Activated naive CD4-positive, alpha-beta T cell treated with anti-CD3 and anti-CD28 coated beads, Interleukin-2, amount 10 ng/mL, durations not matched to agents 7 days and 5 days (primary cell): Measurements from ENCODE around the gene L1CAM.

ENCODE experiments used
- CTCF ChIA-PET: fragments of 350-600 bp; sonication (Branson Sonifier 250); formaldehyde crosslinking; loops from one replicate; lab custom pipeline; 2021; ENCODE audit warnings: antibody characterized with exemption; lab: Charles Lee
- DNase-seq: peaks from one replicate; pipeline ENCODE4 v3.0.0-alpha.2; 2020
- H3K27ac Mint-ChIP-seq: one replicate; pipeline ENCODE4 v1.8.0; 2021; ENCODE audit warnings: mild to moderate bottlenecking, moderate library complexity, mixed read lengths
- H3K27me3 Mint-ChIP-seq: one replicate; pipeline ENCODE4 v1.8.0; 2021; ENCODE audit warnings: mild to moderate bottlenecking, mixed read lengths
- H3K36me3 Mint-ChIP-seq: one replicate; pipeline ENCODE4 v1.8.0; 2021; ENCODE audit warnings: mixed read lengths
- H3K4me1 Mint-ChIP-seq: one replicate; pipeline ENCODE4 v1.8.0; 2021; ENCODE audit warnings: mixed read lengths
- H3K4me3 Mint-ChIP-seq: one replicate; pipeline ENCODE4 v1.8.0; 2021; ENCODE audit warnings: mild to moderate bottlenecking, moderate library complexity, mixed read lengths
- H3K9me3 Mint-ChIP-seq: one replicate; pipeline ENCODE4 v1.8.0; 2021; ENCODE audit warnings: mixed read lengths

The L1CAM gene, protein sequence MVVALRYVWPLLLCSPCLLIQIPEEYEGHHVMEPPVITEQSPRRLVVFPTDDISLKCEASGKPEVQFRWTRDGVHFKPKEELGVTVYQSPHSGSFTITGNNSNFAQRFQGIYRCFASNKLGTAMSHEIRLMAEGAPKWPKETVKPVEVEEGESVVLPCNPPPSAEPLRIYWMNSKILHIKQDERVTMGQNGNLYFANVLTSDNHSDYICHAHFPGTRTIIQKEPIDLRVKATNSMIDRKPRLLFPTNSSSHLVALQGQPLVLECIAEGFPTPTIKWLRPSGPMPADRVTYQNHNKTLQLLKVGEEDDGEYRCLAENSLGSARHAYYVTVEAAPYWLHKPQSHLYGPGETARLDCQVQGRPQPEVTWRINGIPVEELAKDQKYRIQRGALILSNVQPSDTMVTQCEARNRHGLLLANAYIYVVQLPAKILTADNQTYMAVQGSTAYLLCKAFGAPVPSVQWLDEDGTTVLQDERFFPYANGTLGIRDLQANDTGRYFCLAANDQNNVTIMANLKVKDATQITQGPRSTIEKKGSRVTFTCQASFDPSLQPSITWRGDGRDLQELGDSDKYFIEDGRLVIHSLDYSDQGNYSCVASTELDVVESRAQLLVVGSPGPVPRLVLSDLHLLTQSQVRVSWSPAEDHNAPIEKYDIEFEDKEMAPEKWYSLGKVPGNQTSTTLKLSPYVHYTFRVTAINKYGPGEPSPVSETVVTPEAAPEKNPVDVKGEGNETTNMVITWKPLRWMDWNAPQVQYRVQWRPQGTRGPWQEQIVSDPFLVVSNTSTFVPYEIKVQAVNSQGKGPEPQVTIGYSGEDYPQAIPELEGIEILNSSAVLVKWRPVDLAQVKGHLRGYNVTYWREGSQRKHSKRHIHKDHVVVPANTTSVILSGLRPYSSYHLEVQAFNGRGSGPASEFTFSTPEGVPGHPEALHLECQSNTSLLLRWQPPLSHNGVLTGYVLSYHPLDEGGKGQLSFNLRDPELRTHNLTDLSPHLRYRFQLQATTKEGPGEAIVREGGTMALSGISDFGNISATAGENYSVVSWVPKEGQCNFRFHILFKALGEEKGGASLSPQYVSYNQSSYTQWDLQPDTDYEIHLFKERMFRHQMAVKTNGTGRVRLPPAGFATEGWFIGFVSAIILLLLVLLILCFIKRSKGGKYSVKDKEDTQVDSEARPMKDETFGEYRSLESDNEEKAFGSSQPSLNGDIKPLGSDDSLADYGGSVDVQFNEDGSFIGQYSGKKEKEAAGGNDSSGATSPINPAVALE

DNA sequence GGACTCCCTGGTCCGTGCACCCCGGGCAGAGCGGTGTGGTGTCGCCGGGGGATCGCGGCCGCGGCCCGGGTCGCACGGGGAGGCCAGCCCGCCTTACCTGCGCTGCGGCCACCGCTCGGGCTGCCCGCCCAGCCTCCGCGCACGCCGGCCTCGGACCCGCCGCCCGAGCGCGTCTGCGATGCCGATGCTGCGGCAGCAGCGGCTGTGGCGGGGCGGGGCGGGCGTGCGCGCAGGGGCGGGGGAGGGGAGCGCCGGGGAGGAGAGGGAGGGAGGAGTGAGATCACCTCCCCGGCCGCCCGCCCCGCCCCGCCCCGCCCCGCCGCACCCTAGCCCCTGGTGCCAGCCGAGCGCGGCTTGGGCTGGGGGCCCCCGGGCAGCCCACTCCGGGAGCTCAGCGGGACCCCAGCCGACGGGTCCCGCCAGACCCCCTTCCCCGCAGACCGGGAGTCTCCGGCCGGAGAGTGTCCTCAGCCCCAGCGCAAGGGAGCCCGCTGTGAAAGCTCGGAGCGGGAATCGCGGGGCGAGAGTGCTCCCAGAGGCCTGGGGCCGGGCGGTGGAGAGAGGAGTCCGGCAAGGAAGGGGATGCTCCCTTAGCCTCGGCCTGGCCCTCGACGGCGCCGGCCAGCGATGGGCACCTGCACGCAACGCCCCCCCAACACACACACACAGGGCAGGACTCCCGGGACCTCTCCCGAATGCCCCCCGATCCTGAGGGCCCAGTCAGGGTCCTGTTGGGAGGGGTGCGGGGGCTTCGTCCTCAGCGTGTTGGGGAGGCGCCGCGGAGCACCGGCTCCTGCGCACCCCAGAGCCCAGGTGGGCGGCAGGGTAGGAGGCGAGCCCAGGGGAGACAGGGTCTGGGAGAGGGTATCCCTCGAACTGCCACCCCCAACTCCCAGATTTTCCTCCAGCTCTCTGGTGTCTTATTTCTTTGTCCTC is at the start of gene L1CAM:
Gene L1CAM, minus strand, starts transcription at position 206 of the 936 bp plus-strand sequence. CDS start 10,337 bp downstream, outside the sequence.
- Mint-ChIP-seq H3K4me1 (peaks cover 8% of the 10 kb centered on the region), H3K27ac (no peak within 1 kb of the TSS), H3K27me3 (peaks cover 91% of the 10 kb centered on the region), H3K9me3 (no peaks in the 10 kb centered on the region), H3K4me3 (no peak within 1 kb of the TSS), H3K36me3 (no peaks in the 10 kb centered on the region)
- no peak for DNase-seq
- CTCF ChIA-PET = no interaction called here

DNA sequence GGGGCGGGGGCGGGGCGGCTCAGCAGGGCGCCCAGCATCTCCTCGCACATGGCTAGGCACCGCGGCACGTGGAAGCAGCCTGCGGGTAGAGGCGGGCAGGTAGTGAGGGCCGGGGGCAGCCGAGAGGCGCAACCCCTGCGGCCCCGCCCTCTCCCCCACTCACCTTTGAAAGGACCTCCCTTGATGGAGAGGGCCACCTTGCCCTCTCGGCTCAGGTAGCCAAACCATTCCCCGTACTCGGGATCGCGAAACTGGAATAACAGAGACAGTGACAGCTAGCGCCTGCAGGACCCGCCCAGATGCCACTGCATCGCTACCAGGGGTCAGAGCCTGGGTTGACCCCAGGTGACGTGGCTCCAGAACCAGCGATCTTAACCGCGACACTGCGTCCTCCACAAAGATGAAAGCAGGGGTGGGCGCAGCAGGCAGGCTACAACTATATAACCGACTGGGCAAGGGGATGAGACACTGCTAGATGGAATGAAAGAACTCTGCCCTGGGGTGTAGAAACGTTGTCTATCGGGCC is 49.4 kb upstream of the L1CAM start:
- Mint-ChIP-seq H3K36me3 (peaks cover 10% of the 10 kb centered on the region), H3K9me3 (no peaks in the 10 kb centered on the region), H3K27ac (no peak overlapping the region), H3K4me1 (peaks cover 34% of the 10 kb centered on the region), H3K27me3 (no peaks in the 10 kb centered on the region), H3K4me3 (peak overlapping the region; percentile 64)
- CTCF ChIA-PET = no interaction called here
- no peak for DNase-seq

DNA sequence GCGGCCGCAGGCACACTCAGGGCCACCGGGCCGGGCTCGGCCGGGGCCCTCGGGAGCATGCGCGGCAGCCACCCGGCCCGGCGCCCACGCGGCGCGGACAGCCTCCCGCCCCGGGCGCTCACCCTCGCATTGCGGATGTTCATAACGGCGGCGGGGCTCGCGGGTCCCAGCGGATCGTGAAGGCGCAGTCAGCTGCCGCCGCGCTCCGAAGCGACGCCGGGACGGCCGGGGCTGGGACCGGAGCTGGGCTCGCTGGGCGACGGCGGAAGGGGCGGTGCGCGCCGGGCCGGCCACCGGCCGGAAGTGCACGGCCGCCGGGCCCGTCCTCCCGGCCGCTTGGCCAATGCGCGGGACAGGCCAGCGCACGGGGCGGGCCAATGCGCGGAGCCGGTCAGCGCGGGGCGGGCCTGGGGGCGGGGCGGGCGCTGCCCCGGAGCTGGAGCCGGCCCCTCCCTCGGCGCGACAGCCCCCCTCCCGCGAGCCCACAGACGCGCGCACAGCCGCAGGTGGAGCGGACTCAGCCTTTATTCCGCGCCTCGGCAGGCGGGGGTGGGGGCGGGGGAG is 48.9 kb upstream of the L1CAM start, which contains the start of gene NAA10:
Gene NAA10, minus strand, starts transcription at position 276 of the 564 bp plus-strand sequence. Its CDS starts 133 bp downstream, at position 143.
- no peaks in the 10 kb centered on the region for H3K9me3 Mint-ChIP-seq
- H3K27ac Mint-ChIP-seq = peak within 1 kb of the TSS; percentile 76
- DNase-seq = peak; percentile 67
- H3K36me3 Mint-ChIP-seq = peaks cover 10% of the 10 kb centered on the region
- CTCF ChIA-PET = interaction anchor here (14.7 kb wide), 1 partner anchor 13 kb away, joined by 241 read pairs; the partner anchor contains the start of gene RENBP
- peaks cover 34% of the 10 kb centered on the region for H3K4me1 Mint-ChIP-seq
- H3K27me3 Mint-ChIP-seq = no peaks in the 10 kb centered on the region
- H3K4me3 Mint-ChIP-seq = peak within 1 kb of the TSS; percentile 83

DNA sequence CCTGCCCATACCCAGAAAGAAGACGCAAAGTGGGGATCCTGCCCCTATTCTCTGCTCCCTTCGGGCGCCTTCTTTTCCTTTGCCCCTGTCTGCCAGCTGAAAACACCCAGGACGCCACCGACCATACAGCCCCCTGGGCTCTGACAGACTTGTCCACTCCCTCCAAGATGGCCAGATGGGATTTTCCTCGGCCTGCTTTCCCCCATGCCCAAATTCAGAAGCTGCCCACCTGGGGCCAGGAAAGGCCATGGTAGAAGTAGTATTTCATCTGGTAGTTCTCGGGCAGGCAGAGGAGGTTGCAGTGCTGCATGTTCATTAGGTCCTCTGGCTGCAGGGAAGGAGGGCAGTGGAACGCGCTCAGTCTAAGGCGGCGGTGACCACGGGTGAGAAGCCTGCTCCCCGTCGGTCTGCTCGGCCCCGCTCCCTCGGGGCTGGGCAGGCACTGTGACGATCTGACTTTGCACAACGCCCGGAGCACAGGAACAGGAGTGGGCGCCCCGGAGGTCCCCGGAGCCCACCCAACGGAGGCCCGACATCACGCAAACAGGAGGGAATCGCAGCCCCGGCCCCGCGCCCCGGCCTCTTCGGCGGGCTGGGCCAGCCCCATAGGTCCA is 48.3 kb upstream of the L1CAM start:
- peak overlapping the region; percentile 83 for H3K4me3 Mint-ChIP-seq
- peaks cover 11% of the 10 kb centered on the region for H3K36me3 Mint-ChIP-seq
- peak overlapping the region; percentile 76 for H3K27ac Mint-ChIP-seq
- H3K27me3 Mint-ChIP-seq = no peaks in the 10 kb centered on the region
- H3K4me1 Mint-ChIP-seq = peaks cover 33% of the 10 kb centered on the region
- no peaks in the 10 kb centered on the region for H3K9me3 Mint-ChIP-seq
- DNase-seq = no peak
- CTCF ChIA-PET = interaction anchor here (2.2 to 14.7 kb wide), 2 partner anchors 10 to 14 kb away, joined by 7 to 241 read pairs; partner anchors contain the start of gene RENBP

DNA sequence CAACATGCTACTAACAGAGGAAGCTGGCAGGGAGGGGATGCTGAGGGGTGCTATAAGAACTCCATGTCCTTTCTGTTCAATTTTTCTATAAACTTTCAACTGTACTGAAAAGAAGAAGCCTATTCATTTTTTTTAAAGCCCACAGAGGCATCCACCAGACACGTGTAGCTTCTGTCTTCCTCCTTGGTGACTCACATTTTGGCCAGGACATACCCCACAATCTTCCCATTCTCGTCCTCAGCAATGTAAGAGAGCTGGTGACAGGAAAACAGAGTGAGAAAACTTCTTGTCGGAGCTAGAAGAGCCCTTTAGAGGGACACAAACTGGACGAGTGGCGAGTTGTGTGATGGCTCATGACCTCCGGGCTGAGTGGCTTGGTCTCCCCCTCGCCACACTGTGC is 47.8 kb upstream of the L1CAM start:
- CTCF ChIA-PET = interaction anchor here (2.2 to 14.7 kb wide), 2 partner anchors 9 to 14 kb away, joined by 7 to 241 read pairs; partner anchors contain the start of gene RENBP
- Mint-ChIP-seq H3K27ac (peak overlapping the region; percentile 76), H3K9me3 (no peaks in the 10 kb centered on the region), H3K36me3 (peaks cover 13% of the 10 kb centered on the region), H3K4me3 (peak overlapping the region; percentile 83), H3K4me1 (peaks cover 37% of the 10 kb centered on the region), H3K27me3 (no peaks in the 10 kb centered on the region)
- DNase-seq = no peak

DNA sequence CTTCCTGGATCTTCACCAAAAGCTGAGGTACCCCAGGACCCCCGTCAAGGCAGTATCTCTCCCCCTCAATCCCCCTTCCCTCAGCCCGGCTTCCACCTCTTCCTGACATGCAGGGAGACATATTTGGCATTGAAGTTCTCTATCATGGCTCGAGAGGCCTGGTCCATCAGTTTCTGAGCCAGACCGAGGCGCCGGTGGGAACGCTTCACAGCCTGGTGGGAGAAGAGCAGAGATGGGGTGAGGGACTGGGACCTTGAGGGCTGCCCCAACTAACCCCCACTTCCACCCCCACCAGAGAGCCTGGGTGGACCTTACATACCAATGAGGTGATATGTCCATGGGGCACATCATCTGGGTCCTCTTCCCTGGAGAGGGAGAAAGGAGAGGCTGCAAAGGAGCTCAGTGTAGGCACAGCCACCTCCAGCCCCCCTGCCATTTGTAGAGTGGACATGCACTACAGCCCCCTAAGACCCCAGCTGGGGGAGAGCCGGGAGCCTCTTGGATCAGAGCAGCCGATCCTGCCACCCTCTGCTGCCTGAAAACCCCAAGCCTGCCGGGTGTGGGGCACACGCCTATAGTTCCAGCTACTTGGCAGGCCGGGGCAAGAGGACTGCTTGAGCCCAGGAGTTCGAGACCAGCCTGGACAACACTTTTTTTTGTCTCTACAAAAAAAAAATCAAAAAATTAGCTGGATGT is 46.4 kb upstream of the L1CAM start:
- H3K9me3 Mint-ChIP-seq = no peaks in the 10 kb centered on the region
- CTCF ChIA-PET = interaction anchor here (2.2 to 14.7 kb wide), 2 partner anchors 8 to 16 kb away, joined by 7 to 241 read pairs; partner anchors contain the start of gene RENBP
- H3K4me3 Mint-ChIP-seq = no peak overlapping the region
- H3K4me1 Mint-ChIP-seq = peaks cover 39% of the 10 kb centered on the region
- H3K27me3 Mint-ChIP-seq = no peaks in the 10 kb centered on the region
- H3K36me3 Mint-ChIP-seq = peaks cover 12% of the 10 kb centered on the region
- no peak for DNase-seq
- no peak overlapping the region for H3K27ac Mint-ChIP-seq

DNA sequence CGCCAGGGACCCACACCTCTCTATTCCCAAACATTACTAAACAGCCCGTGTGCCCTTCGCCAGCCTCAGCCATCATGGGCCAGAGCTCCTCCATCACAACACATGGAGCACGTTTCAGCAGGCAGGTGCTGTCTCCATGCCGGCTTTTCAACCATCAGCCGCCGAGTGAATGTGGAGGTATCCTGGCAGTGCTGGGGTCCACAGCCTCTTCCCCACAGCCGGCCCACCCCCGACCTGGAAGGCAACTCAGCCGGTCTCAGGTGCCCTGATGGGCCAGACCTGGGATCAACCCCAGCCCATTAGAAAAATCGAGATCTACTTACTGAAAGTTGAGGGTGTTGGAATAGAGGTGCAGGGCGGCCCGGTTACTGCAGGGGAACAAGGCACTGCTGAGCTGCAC is 45.8 kb upstream of the L1CAM start:
- CTCF ChIA-PET = interaction anchor here (14.7 kb wide), 1 partner anchor 16 kb away, joined by 241 read pairs; the partner anchor contains the start of gene RENBP
- no peak overlapping the region for H3K4me3 Mint-ChIP-seq
- H3K27ac Mint-ChIP-seq = no peak overlapping the region
- H3K4me1 Mint-ChIP-seq = peaks cover 39% of the 10 kb centered on the region
- peaks cover 12% of the 10 kb centered on the region for H3K36me3 Mint-ChIP-seq
- H3K9me3 Mint-ChIP-seq = no peaks in the 10 kb centered on the region
- DNase-seq = no peak
- H3K27me3 Mint-ChIP-seq = no peaks in the 10 kb centered on the region

DNA sequence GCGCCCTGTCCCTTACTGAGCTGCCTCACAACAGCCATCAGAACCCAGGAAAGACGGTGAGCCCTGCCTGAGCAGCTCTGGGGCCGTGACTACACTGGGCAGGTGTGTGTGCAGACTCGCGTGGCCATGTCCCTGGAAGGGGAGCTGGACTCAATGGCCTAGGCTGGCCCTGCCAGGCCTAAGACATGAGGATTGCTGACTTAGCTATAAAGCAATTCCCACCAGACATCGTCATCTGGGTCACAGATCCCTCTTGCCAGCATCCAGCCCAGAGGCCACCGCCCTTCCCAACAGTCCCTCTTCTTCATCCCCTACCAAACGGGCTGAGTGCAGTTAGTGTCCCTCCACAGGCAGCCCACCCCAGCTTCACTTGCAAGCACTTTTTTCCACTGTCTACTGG is 45.2 kb upstream of the L1CAM start:
- peak overlapping the region; percentile 3 for H3K27ac Mint-ChIP-seq
- DNase-seq = no peak
- CTCF ChIA-PET = interaction anchor here (14.7 kb wide), 1 partner anchor 17 kb away, joined by 241 read pairs; the partner anchor contains the start of gene RENBP
- no peaks in the 10 kb centered on the region for H3K9me3 Mint-ChIP-seq
- no peak overlapping the region for H3K4me3 Mint-ChIP-seq
- no peaks in the 10 kb centered on the region for H3K27me3 Mint-ChIP-seq
- peaks cover 37% of the 10 kb centered on the region for H3K4me1 Mint-ChIP-seq
- peaks cover 12% of the 10 kb centered on the region for H3K36me3 Mint-ChIP-seq

DNA sequence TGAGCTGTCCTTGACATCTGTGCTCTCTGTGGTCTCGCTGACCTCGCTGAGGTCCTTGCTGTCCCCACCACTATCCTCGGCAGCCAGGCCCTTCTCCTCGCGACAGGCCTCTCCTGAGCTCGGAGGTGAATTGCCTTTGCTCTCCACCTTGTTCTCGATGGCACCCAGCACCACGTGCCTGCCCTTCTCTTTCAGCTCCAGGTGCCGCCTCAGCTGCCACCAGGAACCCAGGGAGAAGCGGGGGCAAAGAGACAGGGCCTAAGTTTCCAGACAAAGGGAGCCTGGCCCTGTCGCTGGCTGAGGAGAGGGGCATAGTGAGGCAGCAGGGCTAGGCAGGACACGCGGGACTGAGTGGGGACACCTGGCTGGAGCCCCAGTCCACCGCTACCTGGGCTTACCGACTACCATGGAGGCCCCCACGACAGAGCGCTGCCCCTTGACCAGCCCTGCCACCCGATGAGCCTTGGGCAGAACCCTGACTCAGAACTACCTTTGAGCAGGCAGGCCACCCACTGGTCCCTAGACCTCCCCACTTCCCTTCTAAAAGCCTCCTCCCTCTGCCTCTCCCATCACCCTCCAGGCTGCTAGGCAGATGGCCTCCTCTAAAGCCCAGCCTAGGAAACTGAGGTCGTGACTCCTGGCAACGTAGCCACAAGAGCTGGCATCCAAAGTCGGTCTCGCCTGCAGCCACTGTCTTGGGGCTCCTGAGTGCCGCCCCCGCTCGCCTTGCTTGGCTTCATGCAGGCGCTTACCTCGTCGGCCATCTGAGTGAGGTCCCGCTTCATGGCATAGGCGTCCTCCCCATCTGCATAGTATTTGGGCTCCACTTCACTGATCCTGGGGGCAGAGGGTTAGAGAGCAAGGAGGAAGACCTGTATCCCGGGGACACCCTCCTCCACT is 44.3 kb upstream of the L1CAM start:
- Mint-ChIP-seq H3K4me1 (peaks cover 33% of the 10 kb centered on the region), H3K4me3 (peak overlapping the region; percentile 26), H3K9me3 (no peaks in the 10 kb centered on the region), H3K27me3 (no peaks in the 10 kb centered on the region), H3K36me3 (peaks cover 16% of the 10 kb centered on the region), H3K27ac (peak overlapping the region; percentile 52)
- CTCF ChIA-PET = interaction anchor here (14.7 kb wide), 1 partner anchor 18 kb away, joined by 241 read pairs; the partner anchor contains the start of gene RENBP
- DNase-seq = no peak

DNA sequence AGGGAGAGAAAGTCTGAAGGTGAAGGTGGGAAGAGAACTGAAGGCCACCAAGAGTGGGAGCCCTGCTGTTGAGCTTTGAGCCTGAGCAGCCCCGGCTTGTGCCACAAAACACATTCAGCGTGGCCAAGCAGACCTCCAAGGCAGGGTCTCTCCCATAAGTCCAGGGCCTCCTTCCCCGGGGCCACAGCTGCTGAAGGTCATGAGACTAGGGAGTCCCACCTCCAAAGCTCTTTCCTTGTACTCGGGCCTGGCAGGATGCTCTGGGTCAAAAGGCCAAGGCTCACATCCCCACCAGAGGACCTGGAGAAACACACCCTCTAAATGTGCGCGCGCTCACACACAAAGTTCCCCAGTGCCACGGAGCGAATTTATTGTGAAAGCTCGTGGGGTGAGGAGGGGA is 43.6 kb upstream of the L1CAM start:
- peaks cover 33% of the 10 kb centered on the region for H3K4me1 Mint-ChIP-seq
- H3K36me3 Mint-ChIP-seq = peaks cover 21% of the 10 kb centered on the region
- peak overlapping the region; percentile 94 for H3K4me3 Mint-ChIP-seq
- H3K27me3 Mint-ChIP-seq = no peaks in the 10 kb centered on the region
- no peak for DNase-seq
- no peaks in the 10 kb centered on the region for H3K9me3 Mint-ChIP-seq
- CTCF ChIA-PET = interaction anchor here (14.7 kb wide), 1 partner anchor 19 kb away, joined by 241 read pairs; the partner anchor contains the start of gene RENBP
- peak overlapping the region; percentile 37 for H3K27ac Mint-ChIP-seq
